ENCODE measurements around the gene RGS18.
"Not testable (repeated sequence)": the region's sequence is repeated elsewhere in the genome, so short reads cannot be mapped to it uniquely, and the experiment has no call there.

The RGS18 gene

GRCh38 chr1:192158181-192158580 is at the start of gene RGS18:
Gene RGS18 (plus strand): TSS chr1:192158462. CDS start chr1:192158638, 176 bp downstream.
- no peak for DNase-seq

GRCh38 chr1:192109576-192109975 is 48.7 kb upstream of the RGS18 start:
- no peak for DNase-seq

- DNase-seq, result no peak
Measured at GRCh38 chr1:192115000-192115399, 43.3 kb upstream of the RGS18 start.

GRCh38 chr1:192118881-192119405 is 39.3 kb upstream of the RGS18 start:
- DNase-seq, result no peak

- no peak for DNase-seq
Measured at GRCh38 chr1:192119701-192120100, 38.6 kb upstream of the RGS18 start.

- no peak for DNase-seq
Measured at GRCh38 chr1:192122668-192123067, 35.6 kb upstream of the RGS18 start.

GRCh38 chr1:192123212-192123611 is 35.0 kb upstream of the RGS18 start:
- no peak for DNase-seq

- no peak for DNase-seq
Measured at GRCh38 chr1:192126030-192126619, 32.1 kb upstream of the RGS18 start.

GRCh38 chr1:192130175-192130574 is 28.1 kb upstream of the RGS18 start:
- DNase-seq, result no peak

- DNase-seq, result not testable (repeated sequence)
Measured at GRCh38 chr1:192130865-192131264, 27.4 kb upstream of the RGS18 start.

GRCh38 chr1:192131914-192132313 is 26.3 kb upstream of the RGS18 start:
- no peak for DNase-seq

- no peak for DNase-seq
Measured at GRCh38 chr1:192133350-192133926, 24.8 kb upstream of the RGS18 start.

GRCh38 chr1:192140382-192140781 is 17.9 kb upstream of the RGS18 start:
- DNase-seq, result no peak

GRCh38 chr1:192147221-192147620 is 11.0 kb upstream of the RGS18 start:
- DNase-seq, result no peak

- DNase-seq, result no peak
Measured at GRCh38 chr1:192147696-192148095, 10.6 kb upstream of the RGS18 start.

- no peak for DNase-seq
Measured at GRCh38 chr1:192151176-192151575, 7.1 kb upstream of the RGS18 start.

GRCh38 chr1:192153276-192153675 is 5.0 kb upstream of the RGS18 start:
- DNase-seq, result no peak

GRCh38 chr1:192157067-192157466 is 1.2 kb upstream of the RGS18 start:
- no peak for DNase-seq

GRCh38 chr1:192159014-192159413 is 752 bp downstream of the RGS18 start:
- DNase-seq, result no peak

GRCh38 chr1:192159781-192160180 is 1.5 kb downstream of the RGS18 start:
- DNase-seq, result no peak

- DNase-seq, result no peak
Measured at GRCh38 chr1:192160196-192160595, 1.9 kb downstream of the RGS18 start.

GRCh38 chr1:192161976-192162375 is 3.7 kb downstream of the RGS18 start:
- no peak for DNase-seq

- DNase-seq, result no peak
Measured at GRCh38 chr1:192162376-192162775, 4.1 kb downstream of the RGS18 start.

- DNase-seq, result not testable (repeated sequence)
Measured at GRCh38 chr1:192165002-192165401, 6.7 kb downstream of the RGS18 start.

- no peak for DNase-seq
Measured at GRCh38 chr1:192167011-192167410, 8.7 kb downstream of the RGS18 start.

All from NCI-H1694 treated with DMSO at 0.1 percent for 48 hours (cell line).